ENCODE data around the gene PLD6.

DNA sequence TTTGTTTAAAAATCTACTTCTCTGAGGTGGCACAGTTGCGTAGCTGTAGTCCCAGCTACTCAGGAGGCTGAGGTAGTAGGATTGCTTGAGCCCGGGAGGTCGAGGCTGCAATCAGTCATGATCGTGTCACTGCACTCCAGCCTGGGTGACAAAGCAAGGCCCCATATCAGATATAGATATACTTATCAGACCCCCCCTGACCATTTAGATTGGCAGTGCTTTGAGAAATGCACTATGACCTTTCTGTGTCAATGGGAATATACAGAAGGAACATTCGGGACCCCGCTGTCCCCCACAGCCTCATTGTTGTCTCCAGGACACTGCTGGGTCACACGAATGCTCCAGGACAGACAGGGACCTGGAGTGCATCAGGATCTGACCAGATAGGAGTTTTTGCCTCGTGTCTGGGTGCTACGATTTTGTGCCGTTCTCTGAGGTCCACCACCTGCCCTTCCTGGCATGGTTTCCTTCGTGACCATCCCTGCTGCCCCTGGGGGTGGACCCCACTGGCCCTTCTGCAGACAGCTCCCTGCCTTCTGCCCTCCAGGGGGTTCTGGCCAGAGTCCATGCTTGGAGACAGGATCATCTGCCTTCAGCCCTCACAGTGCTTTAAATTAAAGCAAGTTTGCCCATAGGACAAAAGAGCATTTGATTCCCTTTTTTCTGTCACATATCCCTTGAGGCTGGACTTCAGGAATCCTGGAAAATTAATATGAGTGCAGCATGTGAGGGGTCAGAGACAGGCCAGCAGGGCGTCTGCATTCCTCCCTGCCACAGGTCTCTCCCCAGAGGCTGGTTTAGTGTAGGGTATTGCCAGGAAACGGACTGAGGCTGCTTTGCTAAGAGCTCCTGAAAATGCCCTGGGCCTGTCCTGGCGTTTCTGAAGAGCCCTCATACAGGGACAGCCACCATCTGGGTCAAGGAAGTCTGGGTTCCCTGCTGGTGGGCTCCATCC lies 19.3 kb downstream of the PLD6 start:
- TF ChIP-seq CTCF (optimal IDR thresholded peaks at IDR 0.05 in 1 of 3, IDR thresholded peaks at IDR 0.05 in 1 of 3, conservative IDR thresholded peaks at IDR 0.05 in 1 of 3; ENCODE audit: extremely low read depth in 1 of 3, insufficient read depth in 2 of 3, low read length in 3 of 3) (no peak), EZH2 (IDR thresholded peaks at IDR 0.05; ENCODE audit: low read length) (no peak)
